SK-N-MC (cell line): ENCODE results near the gene NT5DC3.

Source experiments
- DNase-seq: peaks from one replicate; pipeline ENCODE4 v3.0.0-alpha.2; 2011; ENCODE audit warnings: low read depth, low spot score
- H3K27ac ChIP-seq: fragments of 200-600 bp; sonication (generic); 2 replicates; pipeline ENCODE4 v1.5.1; 2016; ENCODE audit warnings: mixed run types
- H3K36me3 ChIP-seq: fragments of 200-600 bp; sonication (generic); 2 replicates; pipeline ENCODE4 v1.6.1; 2017; ENCODE audit warnings: antibody characterized with exemption, low read length, mixed read lengths; ENCODE audit not compliant: insufficient read depth
- H3K4me3 ChIP-seq: fragments of 200-600 bp; sonication (generic); 2 replicates; pipeline ENCODE4 v1.5.1; 2016
- H3K9ac ChIP-seq: fragments of 200-600 bp; sonication (generic); 2 replicates; pipeline ENCODE4 v1.8.0; 2017; ENCODE audit warnings: mixed run types, mixed read lengths; ENCODE audit not compliant: insufficient read length
- H3K9me3 ChIP-seq: fragments of 200-600 bp; sonication (generic); 2 replicates; pipeline ENCODE4 v1.6.1; 2017; ENCODE audit warnings: low read depth, mild to moderate bottlenecking, antibody characterized with exemption, low read length, moderate library complexity, mixed read lengths
- EZH2 ChIP-seq: fragments of 200-600 bp; sonication (generic); IDR thresholded peaks from one replicate; pipeline ENCODE4 v1.6.1; 2017; ENCODE audit warnings: antibody characterized with exemption
- FOXP2 ChIP-seq: optimal IDR thresholded peaks from 2 replicates; pipeline ENCODE3; 2011; ENCODE audit warnings: mild to moderate bottlenecking, moderate library complexity; ENCODE audit not compliant: insufficient read depth; ENCODE audit errors: extremely low read length, control extremely low read depth
- POLR2AphosphoS5 ChIP-seq: IDR thresholded peaks from 2 replicates; pipeline ENCODE4 v1.6.1; 2012; ENCODE audit warnings: mild to moderate bottlenecking, low read depth, low read length, borderline replicate concordance

Gene NT5DC3

GRCh38 chr12:103734863-103735262 lies 106.2 kb downstream of the NT5DC3 start:
- no peak for DNase-seq
- Histone ChIP-seq H3K4me3 (no peak overlapping the region), H3K9me3 (no peaks in the 10 kb centered on the region), H3K36me3 (no peaks in the 10 kb centered on the region), H3K27ac (no peak overlapping the region), H3K9ac (no peak overlapping the region)
- no peak for TF ChIP-seq FOXP2
- no peak for TF ChIP-seq EZH2
- TF ChIP-seq POLR2AphosphoS5, result no peak

- no peak for DNase-seq
- no peak for TF ChIP-seq POLR2AphosphoS5
- no peak for TF ChIP-seq FOXP2
- TF ChIP-seq EZH2, result no peak
- Histone ChIP-seq H3K9me3 (no peaks in the 10 kb centered on the region), H3K27ac (no peak overlapping the region), H3K4me3 (no peak overlapping the region), H3K36me3 (no peaks in the 10 kb centered on the region), H3K9ac (no peak overlapping the region)
Measured at GRCh38 chr12:103731539-103731938, 109.5 kb downstream of the NT5DC3 start.

GRCh38 chr12:103729499-103729898 lies 111.5 kb downstream of the NT5DC3 start:
- Histone ChIP-seq H3K9ac (no peak overlapping the region), H3K4me3 (no peak overlapping the region), H3K27ac (no peak overlapping the region), H3K36me3 (no peaks in the 10 kb centered on the region), H3K9me3 (no peaks in the 10 kb centered on the region)
- DNase-seq, result no peak
- TF ChIP-seq FOXP2 (no peak), POLR2AphosphoS5 (no peak), EZH2 (no peak)

DNA sequence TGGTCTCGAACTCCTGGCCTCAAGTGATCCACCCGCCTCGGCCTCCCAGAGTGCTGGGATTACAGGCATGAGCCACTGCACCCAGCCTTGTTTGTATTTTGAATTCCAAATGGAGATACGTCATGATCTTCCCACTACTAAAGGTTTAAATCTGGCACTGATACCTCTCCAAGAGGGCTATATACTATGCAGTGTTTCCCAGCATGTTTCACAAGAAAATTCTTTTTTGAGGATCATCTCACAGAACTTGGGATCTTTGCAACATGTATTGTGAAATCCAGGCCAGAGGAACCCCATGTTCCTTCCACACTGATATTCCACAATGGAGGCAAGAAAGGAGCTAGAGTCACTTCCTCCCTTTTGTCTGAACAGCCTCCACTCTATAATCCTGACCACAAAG lies 112.7 kb downstream of the NT5DC3 start:
- TF ChIP-seq FOXP2 (no peak), POLR2AphosphoS5 (no peak)
- H3K9me3 ChIP-seq, result no peaks in the 10 kb centered on the region
- no peaks in the 10 kb centered on the region for H3K36me3 ChIP-seq
- no peak overlapping the region for H3K9ac ChIP-seq
- no peak for DNase-seq
- no peak overlapping the region for H3K4me3 ChIP-seq
- H3K27ac ChIP-seq, result no peak overlapping the region

DNA sequence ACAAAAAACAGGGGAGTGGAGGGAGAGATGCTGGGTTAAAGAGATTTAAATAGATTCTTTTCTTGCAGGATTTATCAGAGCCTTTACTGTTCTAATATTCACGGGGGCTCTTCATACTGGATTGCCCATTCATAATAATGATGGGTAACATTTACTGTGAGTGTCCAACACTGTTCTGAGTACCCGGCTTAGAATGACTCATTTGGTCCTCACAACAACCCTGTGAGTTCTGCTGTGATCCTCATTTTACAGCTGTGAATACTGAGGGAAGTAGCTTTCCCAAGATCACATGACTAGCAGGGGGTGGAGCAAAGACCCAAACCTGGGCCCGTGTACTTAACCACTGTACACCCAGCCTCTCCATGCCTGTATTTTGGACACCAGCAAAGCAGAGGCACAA lies 113.4 kb downstream of the NT5DC3 start:
- Histone ChIP-seq H3K9me3 (no peaks in the 10 kb centered on the region), H3K36me3 (no peaks in the 10 kb centered on the region), H3K27ac (no peak overlapping the region), H3K9ac (no peak overlapping the region), H3K4me3 (no peak overlapping the region)
- DNase-seq, result no peak
- TF ChIP-seq EZH2 (no peak), POLR2AphosphoS5 (no peak), FOXP2 (no peak)

DNA sequence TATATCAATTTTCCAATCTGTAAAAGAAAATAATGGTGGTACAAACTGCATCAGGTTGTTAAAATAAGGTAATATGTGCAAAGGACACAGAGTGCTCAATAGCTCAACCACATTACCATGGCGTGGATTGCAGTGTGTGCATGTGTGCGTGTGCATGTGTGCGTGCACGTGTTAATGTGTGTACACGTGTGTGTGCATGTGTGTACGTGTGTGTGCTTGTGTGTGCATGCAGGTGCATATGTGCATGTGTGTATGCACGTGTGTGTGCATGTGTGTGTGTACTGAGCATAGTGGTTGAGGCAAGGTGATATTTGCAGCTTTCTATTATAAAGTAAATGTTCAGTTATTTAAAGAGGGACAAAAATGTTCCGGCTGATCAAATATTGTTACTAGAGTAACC lies 115.6 kb downstream of the NT5DC3 start:
- TF ChIP-seq EZH2, result no peak
- Histone ChIP-seq H3K27ac (no peak overlapping the region), H3K4me3 (no peak overlapping the region), H3K9ac (no peak overlapping the region), H3K9me3 (no peaks in the 10 kb centered on the region), H3K36me3 (no peaks in the 10 kb centered on the region)
- no peak for DNase-seq
